GM18870 (cell line): ENCODE data around the gene CBX1.

Experiments used
- ATAC-seq: cut with Tn5 transposase; IDR thresholded peaks from one replicate; pipeline ENCODE4 v1.9.1; 2021; ENCODE audit warnings: moderate library complexity; ENCODE audit not compliant: unreplicated experiment

Gene CBX1

DNA sequence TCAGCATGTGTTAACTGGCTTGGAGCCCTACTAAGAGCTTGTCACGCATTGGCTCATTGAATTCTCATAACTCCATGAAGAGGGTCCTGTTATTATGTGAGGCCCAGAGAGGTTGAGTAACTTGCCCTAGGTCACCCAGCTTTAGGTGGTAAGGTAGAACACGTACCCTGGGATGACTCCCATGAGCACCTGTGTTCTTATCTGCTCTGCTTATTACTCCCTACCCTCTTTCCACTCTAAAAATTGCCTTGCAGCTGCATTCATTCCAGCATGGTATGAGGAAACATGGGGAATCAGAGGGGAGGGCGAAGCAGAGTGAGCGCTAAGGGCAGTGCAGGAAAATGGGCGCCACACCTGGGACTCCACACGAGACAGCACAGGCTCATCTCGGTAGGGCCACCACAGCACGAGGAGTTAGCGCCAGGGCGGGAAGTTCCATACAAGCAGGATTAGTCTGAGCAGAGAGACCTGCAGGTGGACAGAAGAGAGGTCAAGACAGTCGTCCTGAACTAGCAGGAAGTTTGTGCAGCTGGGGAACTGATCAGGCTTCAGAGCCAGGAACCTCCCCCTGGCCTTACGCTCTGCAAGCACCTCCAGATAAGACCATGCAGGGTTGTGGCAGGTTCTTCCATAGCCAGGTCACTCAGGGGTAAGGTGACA lies 73.8 kb downstream of the CBX1 start:
- ATAC-seq = no peak

DNA sequence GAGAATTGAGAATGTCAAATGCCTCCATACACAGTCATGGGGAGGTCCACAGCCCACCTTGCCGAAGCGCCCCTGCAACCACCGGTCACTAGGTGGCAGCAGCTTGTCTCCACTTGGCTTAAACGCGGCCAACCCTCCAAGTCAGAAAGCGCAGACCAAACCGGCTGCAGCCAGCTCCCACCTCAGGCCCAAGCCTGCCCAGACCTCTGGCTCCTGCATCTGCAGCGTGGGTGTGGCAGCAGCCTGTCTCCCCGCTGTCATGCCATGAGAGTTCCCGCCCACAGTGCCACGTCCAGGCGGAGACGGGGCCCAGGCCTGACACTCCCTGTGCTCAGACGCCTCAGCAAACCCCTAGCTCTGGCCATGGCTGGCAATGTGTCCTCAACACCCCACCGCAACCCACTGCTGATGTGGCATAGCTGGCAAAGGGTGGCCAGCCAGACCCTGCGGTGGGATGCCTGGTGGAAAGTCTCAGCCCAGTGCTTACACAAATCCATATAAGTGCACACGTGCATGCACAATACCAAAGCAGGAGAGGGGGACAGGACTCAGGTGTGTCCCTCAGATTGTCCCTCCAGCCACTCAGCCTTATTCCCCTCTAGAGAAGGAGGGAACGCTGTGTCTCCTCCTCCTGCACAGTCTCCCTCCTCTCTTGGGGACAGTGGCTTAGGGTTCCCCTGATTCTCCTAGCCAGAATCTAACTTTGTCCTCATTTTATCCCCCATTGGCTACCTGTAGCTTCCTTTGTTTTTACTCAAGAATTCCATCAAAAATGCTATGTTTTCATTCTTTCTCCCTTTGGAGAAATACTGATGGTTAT lies 74.6 kb downstream of the CBX1 start:
- ATAC-seq = peak; percentile 36

- ATAC-seq = no peak
These were observed 75.3 kb downstream of the CBX1 start for GRCh38 chr17:48025904-48026501.

GRCh38 chr17:48025040-48025903 lies 76.0 kb downstream of the CBX1 start:
- peak; percentile 65 for ATAC-seq

GRCh38 chr17:48024149-48025039 lies 76.9 kb downstream of the CBX1 start:
- peak; percentile 4 for ATAC-seq

DNA sequence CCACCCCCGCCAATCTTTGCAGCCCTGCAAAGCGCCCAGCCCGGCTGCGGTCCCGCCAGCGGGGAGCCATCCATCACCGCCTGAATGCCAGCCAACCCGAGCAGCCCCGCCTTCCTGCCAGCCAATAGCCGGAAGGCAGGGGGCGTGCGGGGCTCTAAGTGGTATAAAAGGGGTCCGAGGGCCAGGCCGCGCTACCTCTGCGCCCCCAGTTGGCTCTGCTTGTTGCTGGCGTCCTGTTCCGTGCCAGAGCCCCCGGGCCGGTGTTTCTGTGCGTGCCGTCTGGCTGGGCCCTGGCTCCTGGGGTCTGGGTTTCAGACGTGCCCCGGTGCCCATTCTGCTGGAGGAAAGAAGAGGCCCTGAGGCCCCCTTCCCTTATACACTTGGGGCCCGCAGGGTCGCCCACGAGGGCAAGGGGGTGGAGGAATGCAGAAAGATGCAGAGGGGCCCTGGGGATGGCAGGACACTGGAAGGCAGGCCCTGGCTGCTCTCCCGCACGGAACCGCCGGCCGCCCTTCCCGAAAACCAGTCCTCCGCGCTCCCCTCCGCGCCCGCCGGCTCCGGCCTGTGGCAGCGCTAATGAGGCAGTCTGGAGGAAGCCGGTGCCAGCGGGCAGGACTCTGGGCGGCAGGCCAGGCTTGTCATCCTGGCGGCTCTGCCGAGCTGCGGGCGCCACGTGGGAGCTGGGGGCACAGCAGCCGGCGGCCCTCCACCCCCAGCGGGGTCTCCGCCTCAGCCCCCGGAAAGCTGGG lies 77.7 kb downstream of the CBX1 start:
- ATAC-seq = no peak

GRCh38 chr17:48022901-48023300 lies 78.4 kb downstream of the CBX1 start:
- ATAC-seq = no peak

- ATAC-seq = no peak
These were observed 79.3 kb downstream of the CBX1 start for GRCh38 chr17:48021934-48022333.
